Forelimb muscle (tissue), 1 donor: ENCODE results near the gene COL24A1. TPM values are rescaled to one million over a fixed set of nuclear protein-coding genes. Genes with fewer than 3 reads are reported as not detected.
A peak's percentile ranks its signal among the peaks of the same experiment; 100 is the strongest.
"Not testable (repeated sequence)": the region's sequence is repeated elsewhere in the genome, so short reads cannot be mapped to it uniquely, and the experiment has no call there.

Source experiments
- DNase-seq: peaks from one replicate; pipeline ENCODE4 v3.0.0-alpha.2; 2013; ENCODE audit warnings: low read depth
- polyA plus RNA-seq: library from polyadenylated mRNA; unstranded; fragments of 120-200 nt; gene quantifications from one replicate; pipeline ENCODE4 v1.2.1, GENCODE V29; 2013; ENCODE audit not compliant: insufficient read length

The COL24A1 gene
- polyA plus RNA-seq, 1 donor, result 5.5 TPM

- DNase-seq, result no peak
Observed at GRCh38 chr1:85991261-85991660, 165.3 kb downstream of the COL24A1 start.

GRCh38 chr1:85984636-85985035 is 171.9 kb downstream of the COL24A1 start:
- DNase-seq, result no peak

- no peak for DNase-seq
Observed at GRCh38 chr1:85983316-85983715, 173.3 kb downstream of the COL24A1 start.

GRCh38 chr1:85976516-85977205 is 179.9 kb downstream of the COL24A1 start:
- no peak for DNase-seq

- DNase-seq, result no peak
Observed at GRCh38 chr1:85975912-85976371, 180.6 kb downstream of the COL24A1 start.

- no peak for DNase-seq
Observed at GRCh38 chr1:85962457-85962856, 194.1 kb downstream of the COL24A1 start.

- DNase-seq, result no peak
Observed at GRCh38 chr1:85957760-85958159, 198.8 kb downstream of the COL24A1 start.

- not testable (repeated sequence) for DNase-seq
Observed at GRCh38 chr1:85955218-85955617, 201.4 kb downstream of the COL24A1 start.

- no peak for DNase-seq
Observed at GRCh38 chr1:85952460-85952859, 204.1 kb downstream of the COL24A1 start.

GRCh38 chr1:85947186-85947585 is 209.4 kb downstream of the COL24A1 start:
- DNase-seq, result no peak

- no peak for DNase-seq
Observed at GRCh38 chr1:85943945-85944344, 212.6 kb downstream of the COL24A1 start.

GRCh38 chr1:85943526-85943925 is 213.0 kb downstream of the COL24A1 start:
- no peak for DNase-seq

GRCh38 chr1:85940656-85941306 is 215.8 kb downstream of the COL24A1 start:
- DNase-seq, result no peak

- no peak for DNase-seq
Observed at GRCh38 chr1:85938829-85939228, 217.7 kb downstream of the COL24A1 start.

GRCh38 chr1:85936470-85936869 is 220.1 kb downstream of the COL24A1 start:
- no peak for DNase-seq

GRCh38 chr1:85936057-85936456 is 220.5 kb downstream of the COL24A1 start:
- DNase-seq, result no peak

GRCh38 chr1:85935234-85935633 is 221.3 kb downstream of the COL24A1 start:
- no peak for DNase-seq

GRCh38 chr1:85934516-85934915 is 222.1 kb downstream of the COL24A1 start:
- DNase-seq, result no peak

- DNase-seq, result no peak
Observed at GRCh38 chr1:85933961-85934360, 222.6 kb downstream of the COL24A1 start.

GRCh38 chr1:85911742-85912141 is 244.8 kb downstream of the COL24A1 start:
- no peak for DNase-seq

GRCh38 chr1:85900921-85901320 is 255.7 kb downstream of the COL24A1 start:
- DNase-seq, result no peak

- no peak for DNase-seq
Observed at GRCh38 chr1:85898861-85899260, 257.7 kb downstream of the COL24A1 start.

GRCh38 chr1:85894651-85895050 is 261.9 kb downstream of the COL24A1 start:
- DNase-seq, result peak; percentile 8
